PC-9 (cell line): ENCODE data around the gene SLC9A9. TPM values are rescaled to one million over a fixed set of nuclear protein-coding genes. Genes with fewer than 3 reads are reported as not detected.

Source experiments
- BruUV-seq: library from RNA; stranded (reverse); fragments of 400-500 nt; replicated peaks from 2 replicates; lab custom pipeline; 2021; lab: Mats Ljungman, UMichigan
- CTCF ChIA-PET: fragments of 300-600 bp; sonication (Branson Sonifier 250); formaldehyde crosslinking; loops from one replicate; lab custom pipeline; 2022; ENCODE audit warnings: antibody characterized with exemption; lab: Charles Lee
- POLR2A ChIA-PET: fragments of 300-600 bp; sonication (Branson Sonifier 250); formaldehyde crosslinking; loops from one replicate; lab custom pipeline; 2022; ENCODE audit warnings: antibody characterized with exemption; ENCODE audit not compliant: unreplicated experiment; lab: Charles Lee
- DNase-seq, 2 experiments: peaks; one replicate each; pipeline versions ENCODE4 v3.0.0 to v3.0.0-alpha.2; 2015 to 2022; ENCODE audit warnings: mixed read lengths in 1 of 2
- H2AFZ ChIP-seq: fragments of 200-600 bp; sonication (generic); 2 replicates; pipeline ENCODE4 v1.8.1; 2017; ENCODE audit warnings: antibody characterized with exemption
- H3F3A ChIP-seq: fragments of 200-600 bp; sonication (generic); 2 replicates; pipeline ENCODE4 v1.8.1; 2017; ENCODE audit warnings: antibody characterized with exemption, mild to moderate bottlenecking, low read depth; ENCODE audit not compliant: insufficient read depth
- H3K27ac ChIP-seq: fragments of 200-600 bp; sonication (generic); 2 replicates; pipeline ENCODE4 v1.6.1; 2016; ENCODE audit warnings: mixed run types
- H3K27me3 ChIP-seq: fragments of 200-600 bp; sonication (generic); 2 replicates; pipeline ENCODE4 v1.6.1; 2016; ENCODE audit warnings: low read depth, mixed run types; ENCODE audit not compliant: insufficient read depth
- H3K36me3 ChIP-seq: fragments of 200-600 bp; sonication (generic); 2 replicates; pipeline ENCODE4 v1.6.1; 2016; ENCODE audit warnings: low read depth, mixed run types
- H3K4me1 ChIP-seq: fragments of 200-600 bp; sonication (generic); replicated peaks from 2 replicates; pipeline ENCODE4 v1.6.1; 2016; ENCODE audit warnings: mixed run types; ENCODE audit not compliant: insufficient read depth
- H3K4me2 ChIP-seq: fragments of 200-600 bp; sonication (generic); 2 replicates; pipeline ENCODE4 v1.6.1; 2017; ENCODE audit warnings: mixed run types
- H3K4me3 ChIP-seq: fragments of 200-600 bp; sonication (generic); 2 replicates; pipeline ENCODE4 v1.6.1; 2016; ENCODE audit warnings: mixed run types
- H3K79me2 ChIP-seq: fragments of 200-600 bp; sonication (generic); 2 replicates; pipeline ENCODE4 v1.6.1; 2017; ENCODE audit warnings: low read depth, mixed run types
- H3K9me2 ChIP-seq: fragments of 200-600 bp; sonication (generic); 2 replicates; pipeline ENCODE4 v1.8.1; 2017; ENCODE audit warnings: mild to moderate bottlenecking; ENCODE audit not compliant: insufficient read depth
- H3K9me3 ChIP-seq: fragments of 200-600 bp; sonication (generic); 2 replicates; pipeline ENCODE4 v1.8.1; 2016; ENCODE audit warnings: low read depth; ENCODE audit not compliant: insufficient read depth
- H4K20me1 ChIP-seq: fragments of 200-600 bp; sonication (generic); 2 replicates; pipeline ENCODE4 v1.8.1; 2017; ENCODE audit not compliant: insufficient read depth
- EZH2 ChIP-seq: fragments of 200-600 bp; sonication (generic); IDR thresholded peaks from 2 replicates; pipeline ENCODE4 v1.8.0; 2017; ENCODE audit warnings: antibody characterized with exemption, low read depth
- intact Hi-C: fragments of 100-400 bp; cut with micrococcal nuclease; formaldehyde crosslinking; loops from one replicate; pipeline ENCODE4 v1.10.0; 2022; ENCODE audit not compliant: unreplicated experiment
- total RNA-seq: library from RNA; stranded (reverse); gene quantifications from 2 replicates; pipeline ENCODE4 v1.2.3, GENCODE V29; 2021
- TF ChIP-seq, protein P1 (sequence below): fragments of 200-600 bp; sonication (generic); conservative IDR thresholded peaks from 2 replicates; pipeline ENCODE4 v1.6.1; 2017; ENCODE audit warnings: mixed run types, antibody characterized with exemption, mild to moderate bottlenecking, moderate library complexity

The SLC9A9 gene
- total RNA-seq, 1 experiment from 2014 or later: 1.7 TPM

GRCh38 chr3:143328451-143328850 is 519.8 kb downstream of the SLC9A9 start:
- Histone ChIP-seq H2AFZ (no peak overlapping the region), H3K27me3 (peaks cover 8% of the 10 kb centered on the region; the same call in 1 of the 2 replicates), H4K20me1 (no peaks in the 10 kb centered on the region), H3K79me2 (no peaks in the 10 kb centered on the region), H3K27ac (no peak overlapping the region), H3K4me3 (no peak overlapping the region), H3K4me1 (no peaks in the 10 kb centered on the region), H3K36me3 (no peaks in the 10 kb centered on the region), H3K9me3 (no peaks in the 10 kb centered on the region), H3F3A (no peaks in the 10 kb centered on the region), H3K4me2 (no peak overlapping the region), H3K9me2 (no peaks in the 10 kb centered on the region)
- DNase-seq: no peak
- no TSS peak for BruUV-seq
- ChIA-PET POLR2A (no interaction called here), CTCF (no interaction called here)
- TF ChIP-seq, protein P1, sequence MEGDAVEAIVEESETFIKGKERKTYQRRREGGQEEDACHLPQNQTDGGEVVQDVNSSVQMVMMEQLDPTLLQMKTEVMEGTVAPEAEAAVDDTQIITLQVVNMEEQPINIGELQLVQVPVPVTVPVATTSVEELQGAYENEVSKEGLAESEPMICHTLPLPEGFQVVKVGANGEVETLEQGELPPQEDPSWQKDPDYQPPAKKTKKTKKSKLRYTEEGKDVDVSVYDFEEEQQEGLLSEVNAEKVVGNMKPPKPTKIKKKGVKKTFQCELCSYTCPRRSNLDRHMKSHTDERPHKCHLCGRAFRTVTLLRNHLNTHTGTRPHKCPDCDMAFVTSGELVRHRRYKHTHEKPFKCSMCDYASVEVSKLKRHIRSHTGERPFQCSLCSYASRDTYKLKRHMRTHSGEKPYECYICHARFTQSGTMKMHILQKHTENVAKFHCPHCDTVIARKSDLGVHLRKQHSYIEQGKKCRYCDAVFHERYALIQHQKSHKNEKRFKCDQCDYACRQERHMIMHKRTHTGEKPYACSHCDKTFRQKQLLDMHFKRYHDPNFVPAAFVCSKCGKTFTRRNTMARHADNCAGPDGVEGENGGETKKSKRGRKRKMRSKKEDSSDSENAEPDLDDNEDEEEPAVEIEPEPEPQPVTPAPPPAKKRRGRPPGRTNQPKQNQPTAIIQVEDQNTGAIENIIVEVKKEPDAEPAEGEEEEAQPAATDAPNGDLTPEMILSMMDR: no peak
- TF ChIP-seq EZH2: no peak
- intact Hi-C loops: no loop called here

DNA sequence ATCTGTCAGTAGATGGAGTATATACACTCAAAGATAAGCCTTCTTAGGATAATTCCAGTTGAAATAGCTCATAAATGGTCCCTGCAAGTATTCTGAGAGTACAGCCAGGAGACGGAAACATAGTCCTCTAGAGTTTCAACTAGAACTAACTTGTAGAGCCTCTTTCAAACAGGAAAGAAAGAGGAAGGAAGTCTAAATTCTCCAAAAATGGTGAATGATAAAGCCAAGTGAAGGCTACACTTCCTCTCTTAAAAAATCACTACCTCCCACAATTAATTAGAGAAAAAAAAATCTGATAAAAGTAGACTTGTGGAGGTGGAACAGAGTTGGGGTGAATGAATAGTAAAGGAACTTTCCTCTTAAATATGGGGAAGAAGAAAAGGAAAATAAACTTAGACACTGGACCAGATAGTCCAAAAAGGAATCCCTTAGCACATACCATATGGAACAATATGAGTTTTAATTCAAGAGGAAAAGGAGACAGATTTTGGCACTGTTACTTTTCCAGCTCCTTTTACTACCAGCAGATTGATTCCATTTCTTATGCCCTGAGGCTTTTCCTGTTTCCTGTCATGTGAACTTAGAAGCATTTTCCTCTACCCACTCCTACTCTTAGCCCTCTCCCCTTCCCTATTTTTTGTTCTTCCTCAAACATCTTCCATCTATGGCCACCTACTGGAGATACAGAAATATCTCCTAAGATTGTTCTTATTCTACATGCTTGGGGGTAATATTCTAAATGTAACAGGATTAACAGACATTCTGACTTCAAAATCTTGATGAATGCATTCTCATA is 521.1 kb downstream of the SLC9A9 start:
- no peaks in the 10 kb centered on the region for H3K4me1 ChIP-seq
- no peaks in the 10 kb centered on the region for H4K20me1 ChIP-seq
- H3K79me2 ChIP-seq: no peaks in the 10 kb centered on the region
- no peaks in the 10 kb centered on the region for H3K9me2 ChIP-seq
- ChIA-PET POLR2A (no interaction called here), CTCF (no interaction called here)
- H3K4me3 ChIP-seq: no peak overlapping the region
- H3K27me3 ChIP-seq: peaks cover 8% of the 10 kb centered on the region; the same call in 1 of the 2 replicates
- no TSS peak for BruUV-seq
- no peak for TF ChIP-seq EZH2
- TF ChIP-seq, protein P1: no peak
- no peak overlapping the region for H3K4me2 ChIP-seq
- DNase-seq: no peak
- no peak overlapping the region for H2AFZ ChIP-seq
- intact Hi-C loops: no loop called here
- no peaks in the 10 kb centered on the region for H3F3A ChIP-seq
- no peaks in the 10 kb centered on the region for H3K36me3 ChIP-seq
- no peaks in the 10 kb centered on the region for H3K9me3 ChIP-seq
- H3K27ac ChIP-seq: no peak overlapping the region

GRCh38 chr3:143321058-143321769 is 527.1 kb downstream of the SLC9A9 start:
- no peaks in the 10 kb centered on the region for H3K4me1 ChIP-seq
- no peak for DNase-seq
- CTCF ChIA-PET: no interaction called here
- POLR2A ChIA-PET: no interaction called here
- no peaks in the 10 kb centered on the region for H3F3A ChIP-seq
- no peaks in the 10 kb centered on the region for H3K36me3 ChIP-seq
- TF ChIP-seq, protein P1: no peak
- TF ChIP-seq EZH2: no peak
- H3K4me3 ChIP-seq: no peak overlapping the region
- no peaks in the 10 kb centered on the region for H3K9me2 ChIP-seq
- intact Hi-C loops: no loop called here
- no peaks in the 10 kb centered on the region for H3K9me3 ChIP-seq
- H3K79me2 ChIP-seq: no peaks in the 10 kb centered on the region
- no TSS peak for BruUV-seq
- no peak overlapping the region for H3K4me2 ChIP-seq
- no peaks in the 10 kb centered on the region for H4K20me1 ChIP-seq
- H2AFZ ChIP-seq: no peak overlapping the region
- H3K27ac ChIP-seq: no peak overlapping the region
- H3K27me3 ChIP-seq: no peaks in the 10 kb centered on the region
